CD4-positive, alpha-beta memory T cell (primary cell): ENCODE measurements around the gene CDK3. TPM values are rescaled to one million over a fixed set of nuclear protein-coding genes. Genes with fewer than 3 reads are reported as not detected.

Experiments used
- CTCF ChIA-PET: fragments of 350-600 bp; sonication (Branson Sonifier 250); formaldehyde crosslinking; loops from one replicate; lab custom pipeline; 2021; ENCODE audit warnings: inconsistent platforms; ENCODE audit not compliant: partially characterized antibody; lab: Charles Lee
- POLR2A ChIA-PET: fragments of 350-600 bp; sonication (Branson Sonifier 250); formaldehyde crosslinking; loops from one replicate; lab custom pipeline; 2021; ENCODE audit not compliant: partially characterized antibody; lab: Charles Lee
- DNase-seq, 5 donors: peaks; one replicate each; pipeline versions ENCODE4 v3.0.0 to v3.0.0-alpha.2; 2020 to 2022; ENCODE audit warnings: mixed read lengths in 1 of 5
- H3K27ac ChIP-seq: one replicate; pipeline ENCODE4 v1.7.0; 2013; ENCODE audit warnings: low read depth, low read length
- H3K27me3 ChIP-seq: 2 replicates; pipeline ENCODE4 v1.7.0; 2013; ENCODE audit warnings: mild to moderate bottlenecking, low read length, moderate library complexity; ENCODE audit not compliant: insufficient read depth
- H3K36me3 ChIP-seq: 2 replicates; pipeline ENCODE4 v1.7.0; 2013; ENCODE audit warnings: mild to moderate bottlenecking, low read length, moderate library complexity; ENCODE audit not compliant: insufficient read depth
- H3K4me1 ChIP-seq: 2 replicates; pipeline ENCODE4 v1.7.0; 2013; ENCODE audit warnings: mild to moderate bottlenecking, low read length, moderate library complexity; ENCODE audit not compliant: insufficient read depth
- H3K4me3 ChIP-seq, 2 donors: one replicate each; pipeline ENCODE4 v1.7.0; 2013; ENCODE audit warnings: low read length in 2 of 2, mild to moderate bottlenecking in 1 of 2
- H3K9me3 ChIP-seq, 2 donors: one replicate each; pipeline ENCODE4 v1.7.0; 2013; ENCODE audit warnings: low read length in 2 of 2, control low read depth in 1 of 2; ENCODE audit not compliant: control insufficient read depth in 1 of 2
- H3K27ac Mint-ChIP-seq, 7 donors: one replicate each; pipeline ENCODE4 v1.8.0; 2020 to 2021; ENCODE audit warnings: mixed read lengths in 7 of 7, mild to moderate bottlenecking in 6 of 7, inconsistent platforms in 3 of 7, moderate library complexity in 3 of 7
- H3K27me3 Mint-ChIP-seq, 2 donors: one replicate each; pipeline ENCODE4 v1.8.0; 2020 to 2021; ENCODE audit warnings: mixed read lengths in 2 of 2
- H3K36me3 Mint-ChIP-seq, 2 donors: one replicate each; pipeline ENCODE4 v1.8.0; 2020 to 2021; ENCODE audit warnings: mixed read lengths in 2 of 2, inconsistent platforms in 1 of 2, mild to moderate bottlenecking in 1 of 2
- H3K4me1 Mint-ChIP-seq, 4 donors: one replicate each; pipeline ENCODE4 v1.8.0; 2020 to 2021; ENCODE audit warnings: mixed read lengths in 4 of 4, mild to moderate bottlenecking in 1 of 4
- H3K4me3 Mint-ChIP-seq, 8 donors: one replicate each; pipeline ENCODE4 v1.8.0; 2020 to 2021; ENCODE audit warnings: mixed read lengths in 8 of 8, mild to moderate bottlenecking in 7 of 8, moderate library complexity in 6 of 8, inconsistent platforms in 3 of 8
- H3K9me3 Mint-ChIP-seq, 8 donors: one replicate each; pipeline ENCODE4 v1.8.0; 2020 to 2021; ENCODE audit warnings: mixed read lengths in 8 of 8, mild to moderate bottlenecking in 5 of 8, inconsistent platforms in 3 of 8, moderate library complexity in 1 of 8
- intact Hi-C: fragments of 100-400 bp; cut with micrococcal nuclease; formaldehyde crosslinking; loops from one replicate; pipeline ENCODE4 v1.15.1; 2023
- polyA plus RNA-seq, 2 donors: library from polyadenylated mRNA; unstranded; fragments of 300-500 nt; fragmentation: Illumina TruSeq; gene quantifications; one replicate each; pipeline ENCODE4 v1.2.3, GENCODE V29; 2021
- total RNA-seq, 2 experiments: library from RNA; stranded (reverse); gene quantifications; one replicate each; pipeline ENCODE4 v1.2.3, GENCODE V29; 2021

CDK3 gene
- total and polyA plus RNA-seq, 4 experiments from 2014 or later = 1.0 to 9.7 (median 5.4) TPM

DNA sequence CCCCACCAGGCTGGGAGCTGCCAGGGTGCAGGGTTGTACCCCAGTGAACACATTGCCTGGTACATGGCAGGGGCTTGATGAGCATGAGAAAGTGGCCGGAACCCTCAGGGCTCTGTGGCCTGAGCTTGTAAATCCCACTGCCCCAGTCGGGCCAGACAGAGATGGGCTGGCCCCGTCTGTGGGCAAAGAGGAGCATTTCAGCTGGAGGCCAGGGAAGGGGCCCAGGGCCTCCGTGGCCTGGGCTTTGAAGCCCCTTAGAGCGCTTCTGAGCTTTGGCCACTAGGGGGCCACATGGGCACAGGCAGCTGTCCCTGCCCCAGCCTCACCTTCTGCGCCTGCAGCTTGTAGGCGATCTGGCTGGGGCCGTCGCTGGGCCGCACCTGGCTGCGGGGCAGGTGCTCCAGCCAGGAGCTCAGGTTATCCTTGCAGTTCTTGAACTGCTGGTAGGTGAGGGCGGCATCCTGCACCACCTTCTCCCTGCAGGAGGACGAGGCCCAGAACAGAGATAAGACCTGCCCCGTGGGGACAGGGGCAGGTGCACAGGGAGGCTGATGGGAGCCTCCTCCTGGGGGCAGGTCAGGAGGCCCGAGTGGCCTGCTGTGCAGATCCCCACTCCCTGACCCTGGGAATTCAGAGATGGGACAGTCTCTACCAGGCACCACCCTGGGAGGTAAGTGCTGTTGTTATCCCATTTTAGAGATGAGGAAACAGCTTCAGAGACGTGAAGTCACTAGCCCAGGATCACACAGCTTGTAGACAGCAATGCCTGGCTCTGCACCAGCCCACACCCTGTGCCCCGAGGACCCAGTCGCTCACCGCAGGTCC is 13.7 kb downstream of the CDK3 start:
- ChIA-PET POLR2A (interaction anchor here (0.7 to 1.7 kb wide), 7 partner anchors 15 to 265 kb away, joined by 3 to 6 read pairs (median 3); partner anchors contain the start of gene EXOC7), CTCF (interaction anchor here (0.6 to 11.7 kb wide), 60 partner anchors 9 to 1376 kb away, joined by 3 to 168 read pairs (median 4); partner anchors contain the start of genes CDK3, EVPL, EXOC7 and MRPL38)
- Histone ChIP-seq H3K36me3 (no peaks in the 10 kb centered on the region), H3K27me3 (no peaks in the 10 kb centered on the region), H3K9me3 (no peaks in the 10 kb centered on the region), H3K4me3 (no peak overlapping the region), H3K27ac (no peak overlapping the region), H3K4me1 (peaks cover 8% of the 10 kb centered on the region)
- intact Hi-C loops = loop anchor here (1.0 to 5.0 kb wide), 6 partner anchors 58 to 285 kb away; partner anchors contain the start of gene SRP68
- no peaks in the 10 kb centered on the region for H3K9me3 Mint-ChIP-seq
- no peaks in the 10 kb centered on the region for H3K27me3 Mint-ChIP-seq
- H3K27ac Mint-ChIP-seq = peak overlapping the region in 2 of 7 donors; percentile 50 to 81
- peaks cover 3 to 11% (median 6%) of the 10 kb centered on the region in 4 donors for H3K4me1 Mint-ChIP-seq
- peak; percentile 72 to 79 (median 74) for DNase-seq
- H3K4me3 Mint-ChIP-seq = peak overlapping the region in 2 of 8 donors; percentile 34 to 52
- H3K36me3 Mint-ChIP-seq = no peaks in the 10 kb centered on the region

DNA sequence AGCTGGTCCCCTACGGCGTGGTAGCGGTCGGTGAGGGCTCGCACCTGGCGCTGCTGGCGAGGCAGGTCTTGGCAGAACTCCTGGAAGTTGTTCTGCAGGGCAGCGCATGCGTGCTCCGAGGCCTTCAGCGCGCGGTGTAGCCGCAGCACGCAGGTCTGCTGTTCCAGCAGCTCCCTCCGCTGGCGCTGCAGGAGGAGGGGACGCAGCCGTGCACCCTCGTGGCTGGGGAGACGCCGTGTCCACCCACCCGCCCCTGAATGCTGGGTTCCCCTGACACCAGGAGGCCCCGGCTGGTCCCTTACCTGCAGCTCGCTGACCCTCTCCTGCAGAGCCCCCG is 14.2 kb downstream of the CDK3 start:
- H3K9me3 ChIP-seq = no peaks in the 10 kb centered on the region
- POLR2A ChIA-PET = interaction anchor here (1.1 to 1.7 kb wide), 4 partner anchors 56 to 265 kb away, joined by 3 to 6 read pairs (median 5); no protein-coding TSS in a partner anchor

DNA sequence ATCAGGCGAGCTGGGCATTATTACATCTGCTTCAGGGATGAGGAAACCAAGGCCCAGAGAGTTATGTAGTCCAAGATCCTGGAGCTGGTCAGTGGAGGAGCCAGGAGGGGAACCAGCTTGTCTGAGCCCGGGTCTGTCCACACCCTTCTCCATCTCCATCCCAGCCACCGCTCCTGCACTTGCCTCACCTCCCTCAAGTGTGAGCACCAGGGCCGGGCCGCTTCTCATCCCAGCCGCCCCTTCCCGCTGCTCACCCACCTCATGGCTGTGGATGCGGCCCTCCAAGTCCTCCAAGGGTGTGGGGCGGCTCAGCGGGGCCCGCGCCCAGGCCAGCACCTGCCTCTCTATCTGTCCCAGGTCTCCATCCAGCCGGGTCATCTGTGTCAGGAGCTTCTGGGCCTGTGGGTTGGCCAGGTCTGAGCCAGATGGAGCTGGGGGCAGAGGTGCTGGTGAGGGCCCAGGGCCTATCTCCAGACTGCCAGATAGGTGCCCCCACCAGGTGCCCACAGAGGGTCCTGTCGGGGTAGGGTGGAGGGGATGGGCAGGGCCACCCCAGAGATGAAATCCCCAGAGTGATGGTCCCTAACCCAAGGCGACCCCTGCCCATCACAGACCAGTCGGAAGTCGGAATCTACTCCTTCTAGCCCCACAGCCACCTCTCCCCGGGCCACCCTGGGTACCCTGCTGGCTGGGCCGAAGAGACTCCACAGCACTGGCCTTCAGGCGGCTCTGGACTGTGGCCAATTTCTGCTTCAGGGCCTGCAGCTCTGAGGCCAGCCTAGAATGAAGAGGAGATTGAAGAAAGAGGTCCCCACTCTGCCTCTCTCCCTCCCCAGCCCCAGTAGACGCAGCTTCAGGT is 17.1 kb downstream of the CDK3 start:
- Mint-ChIP-seq H3K9me3 (no peaks in the 10 kb centered on the region), H3K4me3 (no peak overlapping the region), H3K4me1 (peaks cover 2 to 7% (median 6%) of the 10 kb centered on the region in 4 donors), H3K36me3 (no peaks in the 10 kb centered on the region), H3K27me3 (no peaks in the 10 kb centered on the region), H3K27ac (no peak overlapping the region)
- Histone ChIP-seq H3K4me3 (no peak overlapping the region), H3K27ac (no peak overlapping the region), H3K36me3 (no peaks in the 10 kb centered on the region), H3K9me3 (no peaks in the 10 kb centered on the region), H3K27me3 (no peaks in the 10 kb centered on the region), H3K4me1 (peaks cover 8% of the 10 kb centered on the region)
- intact Hi-C loops = no loop called here
- DNase-seq = no peak
- ChIA-PET POLR2A (interaction anchor here (1.5 kb wide), 1 partner anchor 12 kb away, joined by 3 read pairs; no protein-coding TSS in a partner anchor), CTCF (interaction anchor here (3.6 to 11.7 kb wide), 2 partner anchors 8 to 282 kb away, joined by 21 to 168 read pairs; no protein-coding TSS in a partner anchor)

More for the DNA sequence above, 14.2 kb downstream of the CDK3 start:
- no peak overlapping the region for H3K27ac ChIP-seq
- intact Hi-C loops = loop anchor here (1.0 to 5.0 kb wide), 6 partner anchors 58 to 284 kb away; partner anchors contain the start of gene SRP68
- peaks cover 8% of the 10 kb centered on the region for H3K4me1 ChIP-seq
- H3K27me3 Mint-ChIP-seq = no peaks in the 10 kb centered on the region
- H3K27ac Mint-ChIP-seq = no peak overlapping the region
- no peaks in the 10 kb centered on the region for H3K36me3 ChIP-seq
- CTCF ChIA-PET = interaction anchor here (0.7 to 11.7 kb wide), 45 partner anchors 8 to 393 kb away, joined by 3 to 168 read pairs (median 5); partner anchors contain the start of genes CDK3, EVPL, EXOC7 and MRPL38
- H3K36me3 Mint-ChIP-seq = no peaks in the 10 kb centered on the region
- no peak overlapping the region for H3K4me3 ChIP-seq
- no peaks in the 10 kb centered on the region for H3K9me3 Mint-ChIP-seq
- H3K27me3 ChIP-seq = no peaks in the 10 kb centered on the region
- DNase-seq = no peak
- H3K4me3 Mint-ChIP-seq = no peak overlapping the region
- H3K4me1 Mint-ChIP-seq = peaks cover 2 to 7% (median 6%) of the 10 kb centered on the region in 4 donors

DNA sequence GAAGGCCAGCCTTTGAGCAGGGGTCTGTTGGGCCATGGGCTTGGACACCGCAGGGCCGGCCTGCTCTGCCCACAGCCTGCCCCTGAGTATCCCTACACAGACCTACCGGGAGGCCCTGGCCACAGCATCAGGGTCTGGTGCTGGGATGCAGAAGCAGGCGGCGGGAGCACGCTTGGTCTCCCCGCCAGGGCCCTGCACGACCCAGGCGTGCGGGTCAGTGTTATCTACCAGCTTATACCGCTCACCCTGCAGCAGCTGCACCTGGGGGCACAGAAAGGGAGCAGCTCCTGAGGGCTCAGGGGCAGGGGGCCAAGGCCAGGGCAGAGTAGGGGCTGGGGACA is 17.7 kb downstream of the CDK3 start:
- H3K4me3 ChIP-seq = no peak overlapping the region
- no peaks in the 10 kb centered on the region for H3K27me3 ChIP-seq
- intact Hi-C loops = no loop called here
- peaks cover 2 to 7% (median 6%) of the 10 kb centered on the region in 4 donors for H3K4me1 Mint-ChIP-seq
- no peaks in the 10 kb centered on the region for H3K36me3 ChIP-seq
- peaks cover 8% of the 10 kb centered on the region for H3K4me1 ChIP-seq
- no peaks in the 10 kb centered on the region for H3K36me3 Mint-ChIP-seq
- no peak for DNase-seq
- ChIA-PET CTCF (interaction anchor here (1.4 to 11.7 kb wide), 4 partner anchors 9 to 281 kb away, joined by 4 to 168 read pairs (median 14); partner anchors contain the start of gene MRPL38), POLR2A (interaction anchor here (1.5 kb wide), 1 partner anchor 11 kb away, joined by 3 read pairs; no protein-coding TSS in a partner anchor)
- peak overlapping the region in 1 of 7 donors; percentile 82 for H3K27ac Mint-ChIP-seq
- H3K9me3 Mint-ChIP-seq = no peaks in the 10 kb centered on the region
- H3K27me3 Mint-ChIP-seq = no peaks in the 10 kb centered on the region
- H3K9me3 ChIP-seq = no peaks in the 10 kb centered on the region
- H3K27ac ChIP-seq = no peak overlapping the region
- H3K4me3 Mint-ChIP-seq = no peak overlapping the region

DNA sequence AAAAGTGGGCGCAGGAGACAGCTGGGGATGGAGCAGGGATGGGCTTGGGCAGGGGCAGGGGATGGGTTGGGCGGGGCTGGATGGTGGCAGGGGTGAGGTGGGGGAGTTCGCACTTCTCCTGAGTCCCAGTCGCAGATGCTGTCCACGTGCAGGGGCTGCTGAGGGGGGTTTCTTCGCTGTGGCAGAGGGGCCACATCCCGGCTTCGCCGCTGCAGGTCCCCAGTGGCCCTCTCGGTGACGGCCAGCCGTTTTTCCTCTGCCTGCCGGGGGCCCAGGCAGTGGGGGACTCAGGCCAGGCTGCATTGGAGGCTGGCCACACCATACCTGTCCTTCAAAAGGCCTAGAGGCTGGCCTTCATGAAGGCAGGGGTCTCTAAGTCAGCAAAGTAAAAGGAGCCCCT is 18.1 kb downstream of the CDK3 start:
- H3K4me3 Mint-ChIP-seq = no peak overlapping the region
- no peaks in the 10 kb centered on the region for H3K9me3 Mint-ChIP-seq
- H3K27me3 ChIP-seq = no peaks in the 10 kb centered on the region
- H3K27ac Mint-ChIP-seq = peak overlapping the region in 1 of 7 donors; percentile 82
- no peak overlapping the region for H3K4me3 ChIP-seq
- H3K36me3 ChIP-seq = no peaks in the 10 kb centered on the region
- DNase-seq = no peak
- H3K9me3 ChIP-seq = no peaks in the 10 kb centered on the region
- peaks cover 2 to 7% (median 6%) of the 10 kb centered on the region in 4 donors for H3K4me1 Mint-ChIP-seq
- no peaks in the 10 kb centered on the region for H3K36me3 Mint-ChIP-seq
- H3K4me1 ChIP-seq = peaks cover 7% of the 10 kb centered on the region
- no peaks in the 10 kb centered on the region for H3K27me3 Mint-ChIP-seq
- H3K27ac ChIP-seq = no peak overlapping the region
- POLR2A ChIA-PET = interaction anchor here (1.5 kb wide), 1 partner anchor 11 kb away, joined by 3 read pairs; no protein-coding TSS in a partner anchor
- CTCF ChIA-PET = interaction anchor here (1.0 to 3.6 kb wide), 7 partner anchors 9 to 380 kb away, joined by 3 to 21 read pairs (median 5); partner anchors contain the start of gene MRPL38
- intact Hi-C loops = no loop called here

DNA sequence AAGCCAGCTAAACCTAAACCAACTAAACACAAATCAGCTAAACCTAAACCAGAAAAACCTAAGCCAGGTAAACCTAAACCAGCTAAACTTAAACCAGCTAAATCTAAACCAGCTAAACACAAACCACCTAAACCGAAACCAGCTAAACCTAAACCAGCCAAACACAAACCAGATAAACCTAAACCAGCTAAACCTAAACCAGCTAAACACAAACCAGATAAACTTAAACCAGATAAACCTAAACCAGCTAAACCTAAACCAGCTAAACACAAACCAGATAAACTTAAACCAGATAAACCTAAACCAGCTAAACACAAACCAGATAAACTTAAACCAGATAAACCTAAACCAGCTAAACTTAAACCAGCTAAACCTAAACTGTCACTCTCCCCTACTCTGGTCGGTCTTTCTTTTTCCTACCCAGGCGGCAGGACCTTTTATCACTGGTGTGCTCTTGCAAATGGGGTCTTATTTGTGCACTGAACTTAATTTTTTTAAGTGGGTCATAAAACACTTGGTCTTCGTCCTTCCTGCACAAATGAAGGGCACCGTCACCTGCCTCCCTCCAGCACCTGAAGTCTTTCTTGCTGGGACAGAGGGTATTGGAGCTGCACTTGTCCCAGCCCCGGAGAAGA is 19.3 kb downstream of the CDK3 start:
- Mint-ChIP-seq H3K27ac (peak overlapping the region in 4 of 7 donors; percentile 9 to 75 (median 42)), H3K36me3 (no peaks in the 10 kb centered on the region), H3K4me3 (no peak overlapping the region), H3K4me1 (no peaks in the 10 kb centered on the region), H3K9me3 (no peaks in the 10 kb centered on the region), H3K27me3 (no peaks in the 10 kb centered on the region)
- no peak overlapping the region for H3K27ac ChIP-seq
- no peaks in the 10 kb centered on the region for H3K4me1 ChIP-seq
- CTCF ChIA-PET = interaction anchor here (0.9 to 3.6 kb wide), 9 partner anchors 10 to 379 kb away, joined by 3 to 21 read pairs (median 5); partner anchors contain the start of gene MRPL38
- H3K36me3 ChIP-seq = no peaks in the 10 kb centered on the region
- POLR2A ChIA-PET = interaction anchor here (0.9 kb wide), 1 partner anchor 53 kb away, joined by 3 read pairs; the partner anchor contains the start of gene SRP68
- intact Hi-C loops = no loop called here
- no peaks in the 10 kb centered on the region for H3K27me3 ChIP-seq
- H3K4me3 ChIP-seq = no peak overlapping the region
- H3K9me3 ChIP-seq = no peaks in the 10 kb centered on the region
- no peak for DNase-seq
